Brain microvascular endothelial cell (primary cell): ENCODE data around the gene ACSL3.
A peak's percentile ranks its signal among the peaks of the same experiment; 100 is the strongest.

Experiments
- DNase-seq: peaks from one replicate; pipeline ENCODE4 v3.0.0-alpha.2; 2020
- H3K27ac ChIP-seq: fragments of 250-450 bp; sonication (Bioruptor Pico); 2 replicates; pipeline ENCODE4 v1.5.1; 2020; ENCODE audit warnings: mild to moderate bottlenecking, moderate library complexity
- H3K27me3 ChIP-seq: fragments of 250-450 bp; sonication (Bioruptor Pico); replicated peaks from 2 replicates; pipeline ENCODE4 v1.5.1; 2020; ENCODE audit warnings: mild to moderate bottlenecking
- H3K36me3 ChIP-seq: fragments of 250-450 bp; sonication (Bioruptor Pico); replicated peaks from 2 replicates; pipeline ENCODE4 v1.5.1; 2020; ENCODE audit warnings: mild to moderate bottlenecking
- H3K4me3 ChIP-seq: 2 replicates; pipeline ENCODE4 v1.5.1; 2011; ENCODE audit warnings: low read depth, mild to moderate bottlenecking, control low read depth, low read length, moderate library complexity
- CTCF ChIP-seq: IDR thresholded peaks from 2 replicates; pipeline ENCODE4 v1.5.1; 2011; ENCODE audit warnings: low read depth, mild to moderate bottlenecking, moderate library complexity, low read length, control low read depth, inconsistent platforms; ENCODE audit errors: missing control alignments
- in situ Hi-C: cut with HindIII; loops from 2 replicates; pipeline ENCODE4 v1.10.0; 2017; ENCODE audit warnings: low sequenced_read_pairs, low pct_ligation_motif_present

The ACSL3 gene

DNA sequence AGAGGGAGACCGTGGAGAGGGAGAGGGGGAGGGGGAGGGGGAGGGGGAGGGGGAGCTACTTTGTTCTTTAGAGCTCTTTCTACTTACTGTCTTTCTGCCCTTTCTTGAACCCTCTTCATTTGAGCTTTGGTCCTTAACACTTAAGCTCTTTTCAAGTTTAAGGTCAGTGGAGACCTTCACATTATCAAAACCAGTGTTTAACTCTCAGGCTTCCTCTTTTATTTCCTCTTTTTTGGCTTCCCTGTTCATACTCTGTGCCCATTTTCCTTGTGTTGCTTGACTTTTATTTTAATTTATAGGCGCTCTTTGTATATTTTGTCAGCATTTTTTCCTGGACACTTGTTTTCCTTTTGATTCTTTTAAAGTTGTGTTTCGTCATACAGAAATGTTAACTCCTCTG lies 37.1 kb downstream of the ACSL3 start:
- Histone ChIP-seq H3K27ac (no peak overlapping the region), H3K27me3 (no peaks in the 10 kb centered on the region), H3K36me3 (no peaks in the 10 kb centered on the region), H3K4me3 (no peak overlapping the region)
- TF ChIP-seq CTCF: no peak
- no peak for DNase-seq
- in situ Hi-C loops: no loop called here

DNA sequence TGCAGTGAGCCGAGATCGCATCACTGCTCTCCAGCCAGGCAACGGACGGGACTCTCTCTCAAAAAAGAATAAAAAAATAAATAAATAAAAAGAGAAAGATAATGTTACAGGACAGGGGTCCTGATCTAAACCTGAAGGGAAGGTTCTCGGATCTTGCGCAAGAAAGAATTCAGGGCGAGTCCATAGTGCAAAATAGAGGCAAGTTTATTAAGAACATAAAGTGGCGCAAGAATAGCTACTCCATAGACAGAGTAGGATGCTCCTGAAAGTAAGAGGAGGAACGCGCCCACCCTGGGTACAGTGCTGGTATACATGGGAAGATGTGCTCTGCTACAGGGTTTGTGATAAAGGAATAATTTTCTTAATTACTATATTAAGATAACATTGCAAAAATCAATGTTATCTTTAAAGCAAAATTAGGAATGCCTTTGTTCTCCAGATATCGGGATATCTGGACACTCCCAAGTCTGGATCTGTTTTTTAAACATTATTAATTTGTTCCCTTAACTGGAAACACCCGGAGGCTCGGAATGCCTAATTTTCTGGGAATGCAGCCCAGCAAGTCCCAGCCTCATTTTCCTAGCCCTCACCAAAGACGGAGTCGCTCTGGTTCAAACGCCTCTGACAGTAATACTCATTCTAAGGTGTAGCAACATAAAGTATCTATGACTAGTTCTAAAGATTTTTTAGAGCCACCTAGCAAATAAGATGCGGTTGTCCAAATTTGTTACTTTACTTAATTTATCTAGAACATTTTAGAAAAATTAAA lies 38.8 kb downstream of the ACSL3 start:
- no peaks in the 10 kb centered on the region for H3K27me3 ChIP-seq
- no peak overlapping the region for H3K4me3 ChIP-seq
- TF ChIP-seq CTCF: no peak
- no peak for DNase-seq
- no peak overlapping the region for H3K27ac ChIP-seq
- peaks cover 2% of the 10 kb centered on the region for H3K36me3 ChIP-seq
- in situ Hi-C loops: no loop called here

DNA sequence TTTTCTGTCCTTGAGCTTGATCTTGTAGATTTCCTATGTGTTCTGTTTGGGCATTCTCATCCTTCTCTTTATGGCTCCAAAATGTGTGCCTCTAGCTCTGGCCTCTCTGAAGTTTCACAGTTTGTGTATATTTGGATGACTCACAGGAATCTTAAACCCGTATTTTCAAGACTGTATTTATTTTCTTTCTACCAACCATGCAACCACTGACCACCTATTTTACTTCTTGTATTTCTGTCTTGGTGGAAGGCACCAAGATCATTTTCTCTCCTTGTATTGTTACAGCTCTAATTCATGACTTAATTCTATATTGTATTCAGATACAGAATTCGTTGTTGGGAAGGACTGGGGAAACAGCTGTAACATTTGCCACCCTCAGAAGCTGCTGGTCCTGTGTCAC lies 39.5 kb downstream of the ACSL3 start:
- in situ Hi-C loops: no loop called here
- H3K27ac ChIP-seq: no peak overlapping the region
- DNase-seq: no peak
- H3K4me3 ChIP-seq: no peak overlapping the region
- H3K36me3 ChIP-seq: peaks cover 2% of the 10 kb centered on the region
- no peaks in the 10 kb centered on the region for H3K27me3 ChIP-seq
- no peak for TF ChIP-seq CTCF

DNA sequence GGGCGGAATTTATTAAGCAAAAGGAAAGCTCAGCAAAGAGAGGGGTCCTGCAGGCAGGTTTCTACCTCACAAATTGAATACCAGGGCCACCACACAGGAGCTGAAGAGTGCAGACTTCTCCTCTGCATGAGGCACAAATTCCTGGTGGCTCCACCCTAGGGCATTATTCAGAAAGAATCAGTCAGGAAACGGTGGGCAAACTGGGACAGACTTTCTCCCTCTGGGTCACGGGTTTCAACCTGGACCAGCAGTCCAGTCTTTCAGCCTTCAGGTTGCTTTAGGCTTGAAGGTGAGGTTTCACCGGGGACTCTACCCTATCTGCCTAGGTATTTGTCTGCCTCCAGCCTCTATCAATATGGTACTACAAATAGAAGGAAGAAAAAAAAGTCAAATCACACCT lies 41.8 kb downstream of the ACSL3 start:
- no peak for DNase-seq
- no peak overlapping the region for H3K4me3 ChIP-seq
- H3K36me3 ChIP-seq: peaks cover 2% of the 10 kb centered on the region
- H3K27ac ChIP-seq: no peak overlapping the region
- H3K27me3 ChIP-seq: no peaks in the 10 kb centered on the region
- in situ Hi-C loops: no loop called here
- TF ChIP-seq CTCF: no peak

GRCh38 chr2:222903234-222904220 lies 42.7 kb downstream of the ACSL3 start:
- Histone ChIP-seq H3K27me3 (no peaks in the 10 kb centered on the region), H3K36me3 (peaks cover 2% of the 10 kb centered on the region), H3K27ac (peak overlapping the region; percentile 85), H3K4me3 (no peak overlapping the region)
- in situ Hi-C loops: no loop called here
- peak; percentile 66 for DNase-seq
- TF ChIP-seq CTCF: peak; percentile 63
